A172 (cell line): Measurements from ENCODE around the gene PDE11A. TPM values are rescaled to one million over a fixed set of nuclear protein-coding genes. Genes with fewer than 3 reads are reported as not detected.
"Not testable (repeated sequence)": the region's sequence is repeated elsewhere in the genome, so short reads cannot be mapped to it uniquely, and the experiment has no call there.

Experiments used
- DNase-seq: peaks from one replicate; pipeline ENCODE4 v3.0.0-alpha.2; 2015; ENCODE audit warnings: low spot score
- total RNA-seq: library from RNA; depleted of rRNA; stranded (reverse); fragments of >200 nt; shearing (Covaris generic); gene quantifications from 2 replicates; pipeline ENCODE4 v1.2.3, GENCODE V29; 2014; rRNA removed

PDE11A gene
- total RNA-seq: 0.03 and 0.91 TPM in 2 replicates

GRCh38 chr2:178072383-178073301, at the start of gene PDE11A:
Gene PDE11A (minus strand): TSS chr2:178072777. CDS start chr2:178072437, 340 bp downstream.
- peak; percentile 86 for DNase-seq

DNA sequence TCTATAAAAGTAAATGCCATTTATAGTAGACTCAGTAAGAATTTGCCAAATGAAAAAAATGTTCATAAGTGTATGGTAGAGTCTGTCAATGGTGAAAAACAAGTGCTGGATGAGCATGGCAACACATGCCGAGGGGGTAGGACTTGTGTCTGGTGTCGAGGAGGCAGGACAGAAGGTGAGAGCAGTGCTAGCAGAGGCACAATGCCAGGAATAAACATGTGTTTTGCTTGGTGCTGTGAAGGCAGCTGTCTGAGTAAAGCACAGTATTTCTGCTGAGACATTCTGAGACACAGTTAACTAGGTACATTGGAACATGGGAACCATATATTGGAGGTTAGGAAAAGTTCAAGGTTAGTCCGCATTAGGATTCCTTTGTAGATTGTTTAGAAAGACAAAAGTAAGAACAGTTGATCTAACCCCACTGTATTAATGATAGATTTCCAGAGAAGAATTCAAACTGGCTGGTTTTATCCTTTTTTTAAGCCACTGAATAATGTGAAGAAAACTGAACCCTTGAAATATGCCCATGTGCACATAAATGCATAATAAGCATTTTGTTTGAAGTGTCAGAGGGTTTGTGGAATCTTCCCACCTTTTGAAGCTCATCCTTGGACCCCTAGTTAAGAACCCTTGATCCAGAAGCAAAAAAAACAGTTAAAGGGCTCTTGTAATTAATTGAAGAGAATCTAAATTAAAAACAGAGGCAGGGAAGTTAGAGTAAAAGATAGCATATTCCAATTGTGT, 46.8 kb upstream of the PDE11A start:
- DNase-seq: no peak

DNA sequence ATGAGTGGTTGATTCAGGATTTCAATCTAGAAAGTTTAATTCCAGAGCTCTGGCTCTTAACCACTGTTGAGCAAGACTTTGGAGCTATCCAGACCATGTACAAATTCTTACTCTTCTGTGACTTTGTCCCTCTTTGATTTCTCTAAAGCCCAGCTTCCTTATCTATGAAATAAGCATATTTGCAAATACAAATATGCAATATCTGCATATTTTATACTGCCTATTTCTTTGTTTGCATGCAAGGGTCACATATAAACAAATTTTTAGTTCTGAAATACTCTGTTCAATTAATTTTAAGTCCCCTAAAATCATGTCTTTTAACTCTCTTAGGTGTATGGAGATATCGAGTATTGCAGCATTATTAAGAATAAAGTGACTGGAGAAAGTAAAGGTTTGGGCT, 45.1 kb upstream of the PDE11A start:
- DNase-seq: no peak

GRCh38 chr2:178115271-178115670, 42.7 kb upstream of the PDE11A start:
- DNase-seq: no peak

- no peak for DNase-seq
Observed at GRCh38 chr2:178114462-178114861, 41.9 kb upstream of the PDE11A start.

DNA sequence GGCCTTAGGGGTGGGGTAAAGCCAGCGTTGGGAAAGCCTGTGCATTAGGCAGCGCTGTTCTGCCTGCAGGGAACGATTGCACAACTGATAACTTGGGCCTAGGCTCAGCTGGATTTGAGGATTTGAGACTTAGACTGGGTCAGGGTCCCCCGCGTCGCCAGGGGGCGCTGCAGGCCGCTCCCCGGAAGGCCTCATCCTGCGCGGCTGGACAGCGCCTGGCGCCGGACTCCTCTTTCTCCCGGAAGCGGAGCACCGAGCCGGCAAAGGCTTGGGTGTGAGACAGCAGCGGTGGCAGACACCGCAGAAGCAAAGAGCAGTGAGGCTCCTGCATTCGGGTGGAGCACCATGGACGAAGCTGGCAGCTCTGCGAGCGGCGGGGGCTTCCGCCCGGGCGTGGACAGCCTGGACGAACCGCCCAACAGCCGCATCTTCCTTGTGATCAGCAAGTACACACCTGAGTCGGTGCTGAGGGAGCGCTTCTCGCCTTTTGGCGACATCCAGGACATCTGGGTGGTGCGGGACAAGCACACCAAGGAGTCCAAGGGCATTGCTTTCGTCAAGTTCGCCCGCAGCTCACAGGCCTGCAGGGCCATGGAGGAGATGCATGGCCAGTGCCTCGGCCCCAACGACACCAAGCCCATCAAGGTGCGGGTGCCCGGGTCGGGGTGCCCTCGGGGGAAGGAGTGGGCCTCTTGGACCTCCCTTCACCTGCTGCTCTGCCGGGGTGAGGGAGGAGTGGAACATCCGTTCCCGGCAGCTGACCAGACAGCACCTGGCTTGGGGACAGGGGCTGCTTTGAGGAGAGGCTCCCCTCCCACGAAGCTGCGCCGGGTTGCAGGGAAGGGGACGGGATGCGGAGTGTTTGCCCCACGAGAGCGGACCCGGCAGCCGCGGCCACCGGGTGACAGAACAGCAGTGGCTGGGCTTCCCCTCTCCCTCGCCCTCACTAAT, 39.9 kb upstream of the PDE11A start, which contains the start of gene RBM45:
TSS of gene RBM45 (plus strand) at position 236 of the 951 bp plus-strand sequence. CDS start at position 346, 110 bp downstream.
- peak; percentile 87 for DNase-seq

GRCh38 chr2:178111743-178112142, 39.2 kb upstream of the PDE11A start:
- no peak for DNase-seq

DNA sequence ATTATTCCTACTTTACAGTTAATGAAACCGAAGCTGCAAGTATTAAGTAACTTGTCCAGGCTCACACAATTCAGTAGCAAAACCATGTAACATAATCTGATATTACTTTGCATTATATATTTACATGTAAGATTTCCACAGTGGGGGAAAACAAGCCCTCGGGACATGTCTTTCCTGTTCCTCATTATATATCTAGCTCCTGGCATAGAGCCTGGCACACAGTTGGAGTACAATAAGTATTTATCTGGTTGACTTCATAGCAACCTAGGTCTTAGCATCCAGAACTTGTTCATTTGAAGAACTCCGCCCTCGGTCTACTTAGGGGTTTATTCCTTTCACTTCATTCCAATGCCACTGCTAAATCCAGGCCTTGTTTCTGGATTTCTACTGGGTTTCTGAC, 38.1 kb upstream of the PDE11A start:
- no peak for DNase-seq

- DNase-seq: peak; percentile 57
Observed at GRCh38 chr2:178109813-178110212, 37.2 kb upstream of the PDE11A start.

- no peak for DNase-seq
Observed at GRCh38 chr2:178108176-178108575, 35.6 kb upstream of the PDE11A start.

DNA sequence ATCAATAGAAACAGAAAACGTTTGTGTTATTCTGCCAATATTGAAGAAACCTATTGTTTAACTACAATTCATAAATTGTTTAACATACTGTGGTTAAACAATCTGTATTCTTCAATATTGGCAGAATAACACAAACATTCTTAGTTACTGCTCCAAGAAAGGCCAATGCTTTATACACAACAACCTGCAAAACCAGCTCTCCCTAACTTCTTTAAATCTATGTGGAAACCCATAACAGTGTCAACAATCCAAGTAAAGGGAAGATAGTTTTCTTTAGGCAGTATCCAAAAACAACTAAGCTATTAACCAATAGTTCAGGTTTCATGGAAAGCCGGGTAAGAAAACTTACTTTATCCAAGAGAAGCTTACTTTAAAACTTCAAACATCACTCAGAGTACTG, 33.5 kb upstream of the PDE11A start:
- no peak for DNase-seq

DNA sequence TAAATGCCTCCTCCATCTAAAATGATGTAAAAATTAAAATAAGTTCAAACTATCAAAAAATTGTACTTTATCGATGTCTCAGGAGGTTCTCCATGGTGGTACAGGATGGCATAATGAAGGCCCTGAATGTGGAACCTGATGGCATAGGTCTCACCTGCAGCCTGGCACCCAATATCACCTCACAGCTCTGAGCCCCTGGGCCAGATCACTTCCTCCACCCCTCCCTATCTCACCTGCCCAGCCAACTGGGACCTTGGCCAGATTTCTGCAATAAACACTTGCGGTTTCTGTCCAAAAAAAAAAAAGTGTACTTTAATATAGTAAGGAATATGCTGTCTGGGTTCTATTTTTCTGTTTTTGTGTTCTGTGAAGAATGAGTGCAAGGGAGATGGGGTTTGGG, 33.0 kb upstream of the PDE11A start:
- DNase-seq: no peak

- peak; percentile 45 for DNase-seq
Observed at GRCh38 chr2:178101321-178102079, 28.9 kb upstream of the PDE11A start.

DNA sequence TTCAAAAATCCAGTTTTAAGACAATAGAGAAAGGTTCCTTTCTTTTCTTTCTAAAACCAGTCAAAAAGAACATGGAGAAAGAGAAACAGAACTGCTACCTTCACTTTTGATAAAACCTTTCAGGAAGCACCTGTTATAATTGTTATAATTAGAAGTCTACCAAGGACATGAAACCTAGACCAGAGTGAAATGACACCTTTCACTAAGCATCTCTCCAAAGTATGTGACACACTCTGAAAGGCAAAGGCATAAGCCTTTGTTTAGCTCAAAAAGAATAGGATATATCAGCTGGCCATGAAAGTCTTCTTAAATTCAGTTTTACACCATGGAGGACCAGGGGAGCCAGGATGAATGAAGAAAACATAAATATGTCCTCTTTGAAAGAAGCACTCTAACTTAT, 20.9 kb upstream of the PDE11A start:
- DNase-seq: no peak

- DNase-seq: no peak
Observed at GRCh38 chr2:178088774-178089270, 16.2 kb upstream of the PDE11A start.

DNA sequence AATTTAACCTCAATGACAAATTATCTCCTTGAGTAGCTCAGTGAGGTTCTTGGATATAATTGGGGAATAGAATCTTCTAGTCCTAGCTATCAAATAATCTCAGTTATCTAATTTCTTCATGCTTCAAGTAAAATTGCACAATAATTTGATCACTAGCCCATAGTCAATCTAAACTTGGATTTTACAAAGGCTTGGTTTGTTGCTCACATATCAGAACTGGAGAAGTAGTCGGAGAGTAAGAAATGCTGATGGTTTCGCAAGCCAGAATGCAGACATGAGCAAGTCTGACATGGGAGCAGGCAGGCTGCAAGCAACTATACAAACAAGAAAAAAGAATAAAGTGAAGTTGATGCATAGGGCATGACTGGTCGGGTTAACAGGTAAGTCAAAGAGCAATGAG, 11.7 kb upstream of the PDE11A start:
- DNase-seq: no peak

DNA sequence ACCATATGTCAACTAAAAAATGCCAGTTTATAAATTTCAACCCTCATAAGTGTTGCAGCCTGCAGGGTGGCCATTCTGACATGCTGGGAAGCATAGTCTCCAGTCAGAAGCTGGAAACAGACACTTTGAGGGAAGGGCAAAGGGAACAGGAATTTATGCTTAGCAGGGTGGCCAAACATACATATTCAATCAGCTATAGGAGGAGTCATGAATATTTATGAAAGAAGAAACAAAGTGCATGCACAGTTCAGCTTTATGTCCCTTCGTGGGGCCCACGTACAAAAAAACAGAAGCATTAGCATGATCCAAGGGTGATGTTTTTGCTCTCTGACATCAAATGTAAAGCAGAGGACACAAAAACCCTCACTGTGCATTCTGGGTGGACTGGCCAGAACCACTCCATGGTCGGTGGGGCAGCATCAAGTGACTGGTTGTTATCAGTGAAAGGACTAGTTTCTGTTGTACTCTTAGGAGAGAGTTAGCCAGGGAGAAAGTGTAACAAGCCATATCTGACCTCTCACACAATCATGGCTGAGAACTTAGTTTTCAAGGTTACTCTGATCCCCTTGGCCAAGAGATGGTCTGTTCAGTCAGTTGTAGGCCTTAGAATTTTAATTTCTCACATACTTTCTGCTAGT, 9.9 kb upstream of the PDE11A start:
- no peak for DNase-seq

GRCh38 chr2:178079279-178079678, 6.7 kb upstream of the PDE11A start:
- not testable (repeated sequence) for DNase-seq

DNA sequence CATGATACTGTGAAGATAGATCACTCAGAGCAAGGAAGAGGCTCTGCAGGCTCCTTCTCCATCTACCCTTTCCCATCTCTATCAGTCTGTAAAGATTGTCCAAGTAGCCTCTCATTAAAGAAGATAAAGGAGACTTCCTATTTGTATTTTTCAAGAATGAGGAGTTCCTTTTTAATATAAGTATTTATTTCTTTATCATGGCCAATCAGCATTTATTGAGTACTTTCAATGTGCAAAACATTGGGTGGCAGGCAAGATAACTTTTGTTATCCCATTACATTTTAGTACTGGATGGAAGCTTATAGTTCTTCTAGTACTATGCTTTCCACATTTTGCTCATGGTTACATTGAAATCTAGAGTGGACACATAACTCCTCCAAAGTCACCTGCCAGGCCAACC, 3.6 kb upstream of the PDE11A start:
- DNase-seq: no peak

- no peak for DNase-seq
Observed at GRCh38 chr2:178075006-178075326, 2.4 kb upstream of the PDE11A start.
